Astrocyte of the cerebellum (primary cell): Measurements from ENCODE around the gene SOCS4.
"Not testable (repeated sequence)": the region's sequence is repeated elsewhere in the genome, so short reads cannot be mapped to it uniquely, and the experiment has no call there.

ENCODE experiments used
- DNase-seq: peaks from one replicate; pipeline ENCODE4 v3.0.0-alpha.2; 2011; ENCODE audit warnings: low read depth
- H3K4me3 ChIP-seq: 2 replicates; pipeline ENCODE4 v1.5.1; 2011; ENCODE audit warnings: mild to moderate bottlenecking, low read depth, low read length, moderate library complexity
- CTCF ChIP-seq: IDR thresholded peaks from 2 replicates; pipeline ENCODE4 v1.5.1; 2012; ENCODE audit warnings: low read length, low read depth, moderate library complexity, mild to moderate bottlenecking; ENCODE audit errors: missing control alignments
- in situ Hi-C: cut with HindIII; loops from 2 replicates; pipeline ENCODE4 v1.10.0; 2017; ENCODE audit warnings: low sequenced_read_pairs

The SOCS4 gene

DNA sequence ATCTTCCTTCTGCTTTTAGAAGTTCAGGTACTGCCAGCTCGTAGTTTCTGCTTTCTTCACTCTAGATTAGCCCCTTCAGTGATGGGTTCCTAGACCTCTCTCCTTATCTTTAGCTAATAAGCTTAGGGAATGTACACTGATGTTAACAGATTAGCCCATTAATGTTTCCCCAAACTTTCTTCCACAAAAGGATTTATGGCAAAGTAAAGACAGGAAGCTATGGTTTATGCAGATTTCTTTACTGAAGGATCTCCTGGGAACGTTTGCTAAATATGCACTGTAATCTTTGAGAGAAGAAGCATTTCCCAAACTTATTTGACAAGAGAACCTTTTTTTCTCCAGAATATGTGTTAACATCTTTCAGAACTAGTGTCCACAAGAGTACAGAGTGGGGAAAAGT, 4.2 kb downstream of the SOCS4 start:
- H3K4me3 ChIP-seq: no peak overlapping the region
- no peak for DNase-seq
- TF ChIP-seq CTCF: no peak
- in situ Hi-C loops: no loop called here

DNA sequence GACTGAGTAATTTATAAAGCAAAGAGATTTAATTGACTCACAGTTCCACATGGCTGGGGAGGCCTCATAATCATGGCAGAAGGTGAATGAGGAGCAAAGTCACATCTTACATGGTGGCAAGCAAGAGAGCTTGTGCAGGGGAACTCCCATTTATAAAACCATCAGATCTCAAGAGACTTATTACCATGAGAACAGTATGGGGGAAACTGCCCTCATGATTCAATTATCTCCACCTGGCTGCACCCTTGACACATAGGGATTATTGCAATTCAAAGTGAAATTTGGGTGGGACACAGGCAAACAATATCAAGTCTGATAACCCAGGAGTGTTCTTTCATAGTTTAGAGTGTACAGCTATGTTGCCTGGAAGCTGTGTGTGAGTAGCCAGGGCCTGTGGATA, 11.0 kb downstream of the SOCS4 start:
- H3K4me3 ChIP-seq, DNase-seq, in situ Hi-C loops: not testable (repeated sequence)

DNA sequence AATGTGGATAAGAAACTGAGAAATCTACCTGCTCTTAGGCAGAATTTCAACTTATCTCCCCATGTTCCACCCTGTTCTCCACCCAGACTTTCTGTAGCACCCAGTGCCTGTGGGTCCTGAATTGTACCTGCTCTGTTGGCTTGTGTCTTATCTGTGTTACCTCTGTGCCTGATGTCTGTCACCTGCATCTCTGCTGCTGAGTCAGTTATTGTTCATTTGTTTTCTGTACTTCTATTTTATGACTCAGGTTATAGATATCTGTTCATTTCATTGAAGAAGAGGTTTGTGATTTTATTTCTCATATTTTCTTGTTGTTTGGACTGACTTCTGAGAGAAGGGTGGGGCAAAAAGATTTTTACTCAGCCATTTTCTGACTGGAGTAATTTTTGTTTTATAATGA, 11.7 kb downstream of the SOCS4 start:
- no peak for TF ChIP-seq CTCF
- in situ Hi-C loops: no loop called here
- no peak overlapping the region for H3K4me3 ChIP-seq
- no peak for DNase-seq

DNA sequence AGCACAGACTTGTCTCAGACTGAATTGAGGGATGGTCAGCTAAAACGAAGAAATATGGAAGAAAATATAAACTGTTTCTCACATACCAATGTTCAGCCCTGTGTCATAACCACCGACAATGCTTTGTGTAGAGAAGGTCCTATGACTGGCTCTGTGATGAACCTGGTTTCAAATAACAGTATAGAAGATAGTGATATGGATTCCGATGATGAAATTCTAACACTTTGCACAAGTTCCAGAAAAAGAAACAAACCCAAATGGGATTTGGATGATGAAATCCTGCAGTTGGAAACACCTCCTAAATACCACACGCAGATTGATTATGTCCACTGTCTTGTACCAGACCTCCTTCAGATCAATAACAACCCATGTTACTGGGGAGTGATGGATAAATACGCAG, 16.5 kb downstream of the SOCS4 start:
- DNase-seq: no peak
- TF ChIP-seq CTCF: no peak
- no peak overlapping the region for H3K4me3 ChIP-seq
- in situ Hi-C loops: no loop called here

DNA sequence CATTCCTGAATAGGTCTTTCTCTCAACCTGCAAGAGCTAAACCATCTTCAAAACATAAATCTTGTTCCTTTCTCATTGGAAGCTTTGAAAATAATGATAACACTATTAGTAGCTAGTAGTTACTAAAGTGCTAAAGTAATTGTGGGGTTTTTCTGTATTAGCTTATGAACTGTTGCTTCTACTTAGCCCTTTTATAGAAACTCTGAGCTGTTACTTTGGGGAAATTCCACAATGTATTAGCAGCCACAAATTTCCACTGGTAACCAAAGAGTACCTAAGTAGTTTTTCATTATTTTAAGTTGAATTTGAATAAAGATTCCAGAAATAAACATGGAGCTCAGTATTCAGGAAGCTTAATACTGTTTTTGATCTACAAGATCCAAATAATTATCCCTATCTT, 18.1 kb downstream of the SOCS4 start:
- in situ Hi-C loops: no loop called here
- no peak for DNase-seq
- H3K4me3 ChIP-seq: no peak overlapping the region
- TF ChIP-seq CTCF: no peak

GRCh38 chr14:55047301-55048053, 20.4 kb downstream of the SOCS4 start:
- no peak for TF ChIP-seq CTCF
- in situ Hi-C loops: no loop called here

DNA sequence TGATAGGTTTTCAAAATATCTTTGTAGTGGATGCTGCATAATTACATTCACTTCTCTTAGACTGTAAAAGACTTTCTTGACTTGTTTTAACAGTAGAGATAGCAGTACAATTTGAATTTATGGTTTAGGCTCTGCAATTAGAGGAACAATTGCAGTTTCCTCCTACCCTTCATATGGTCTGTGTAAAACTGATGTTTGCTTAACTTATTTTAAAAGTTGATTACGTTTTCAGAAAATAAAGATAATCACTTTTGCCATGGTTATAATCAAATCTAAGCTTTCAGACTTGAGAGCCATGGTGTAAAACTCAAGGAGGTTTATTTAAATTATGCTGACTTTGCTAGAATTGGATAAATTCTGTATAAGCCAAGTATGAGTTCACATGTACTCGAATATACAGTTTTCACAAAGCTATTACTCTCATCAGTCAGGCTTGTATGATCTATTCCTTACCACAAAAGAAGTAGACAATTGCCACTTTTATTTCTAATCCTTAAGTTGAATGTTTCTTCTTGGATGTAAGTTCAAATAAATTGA, 21.9 kb downstream of the SOCS4 start:
- no peak for TF ChIP-seq CTCF
- no peak for DNase-seq
- no peak overlapping the region for H3K4me3 ChIP-seq
- in situ Hi-C loops: no loop called here

More at GRCh38 chr14:55047301-55048053, 20.4 kb downstream of the SOCS4 start:
- no peak for DNase-seq
- H3K4me3 ChIP-seq: no peak overlapping the region
